HCT116 (cell line): ENCODE data around the gene RTN4.

Experiments used
- CBX3 ChIP-seq: IDR thresholded peaks from 2 replicates; pipeline ENCODE4 v1.6.1; 2012; ENCODE audit warnings: low read depth
- CEBPB ChIP-seq: IDR thresholded peaks from 2 replicates; pipeline ENCODE4 v1.6.1; 2012; ENCODE audit warnings: low read depth
- CTCF ChIP-seq, 3 experiments: fragments of 200-600 bp in 1 of 3; sonication (generic) in 1 of 3; IDR thresholded peaks in 2 of 3; conservative IDR thresholded peaks in 1 of 3; 2 replicates each; pipeline ENCODE4 v1.5.1; 2012 to 2017; ENCODE audit warnings: low read depth in 2 of 3, low read length in 2 of 3, antibody characterized with exemption in 1 of 3, borderline replicate concordance in 1 of 3, control low read depth in 1 of 3, mild to moderate bottlenecking in 1 of 3, mixed read lengths in 1 of 3, mixed run types in 1 of 3, moderate library complexity in 1 of 3; ENCODE audit not compliant: insufficient read depth in 1 of 3
- EZH2 ChIP-seq: fragments of 200-600 bp; sonication (generic); IDR thresholded peaks from 2 replicates; pipeline ENCODE4 v1.6.1; 2017; ENCODE audit warnings: antibody characterized with exemption, mixed run types
- EZH2phosphoT487 ChIP-seq: fragments of 200-600 bp; IDR thresholded peaks from 2 replicates; pipeline ENCODE4 v1.6.1; 2018; ENCODE audit warnings: antibody characterized with exemption, borderline replicate concordance
- FOSL1 ChIP-seq: IDR thresholded peaks from 2 replicates; pipeline ENCODE4 v1.6.1; 2012; ENCODE audit warnings: low read depth
- MAX ChIP-seq: IDR thresholded peaks from 2 replicates; pipeline ENCODE4 v1.6.1; 2012
- POLR2A ChIP-seq: IDR thresholded peaks from 2 replicates; pipeline ENCODE4 v1.7.0; 2011; ENCODE audit warnings: borderline replicate concordance; ENCODE audit not compliant: insufficient read depth, insufficient read length; ENCODE audit errors: extremely low read depth
- POLR2AphosphoS5 ChIP-seq: IDR thresholded peaks from 2 replicates; pipeline ENCODE4 v1.6.1; 2011; ENCODE audit warnings: mild to moderate bottlenecking, low read depth, low read length, moderate library complexity
- REST ChIP-seq: IDR thresholded peaks from 2 replicates; pipeline ENCODE4 v1.6.1; 2012; ENCODE audit warnings: low read depth
- SP1 ChIP-seq: IDR thresholded peaks from 2 replicates; pipeline ENCODE4 v1.6.1; 2012; ENCODE audit warnings: low read depth
- SRF ChIP-seq: IDR thresholded peaks from 2 replicates; pipeline ENCODE4 v1.6.1; 2012; ENCODE audit warnings: low read depth
- YY1 ChIP-seq: IDR thresholded peaks from 2 replicates; pipeline ENCODE4 v1.6.1; 2011; ENCODE audit warnings: low read length, low read depth, moderate library complexity, mild to moderate bottlenecking; ENCODE audit not compliant: insufficient replicate concordance; ENCODE audit errors: extremely low read depth

- TF ChIP-seq CTCF (IDR thresholded peaks at IDR 0.05 in 2 of 3, conservative IDR thresholded peaks at IDR 0.05 in 1 of 3; ENCODE audit: borderline replicate concordance in 1 of 3, insufficient read depth in 1 of 3, low read depth in 2 of 3, low read length in 2 of 3) (no peak), POLR2A (no peak), SRF (no peak), FOSL1 (no peak), YY1 (no peak), POLR2AphosphoS5 (no peak), EZH2 (no peak), MAX (no peak), EZH2phosphoT487 (no peak), SP1 (no peak), REST (no peak), CEBPB (no peak), CBX3 (no peak)
These were observed 80.8 kb downstream of the RTN4 start for GRCh38 chr2:54969295-54969939.
